GM12878 (cell line): ENCODE results near the gene GNG13.

Experiments
- BMI1 ChIP-seq: fragments of 450-650 bp; IDR thresholded peaks from 2 replicates; pipeline ENCODE4 v1.6.1; 2016; ENCODE audit warnings: mild to moderate bottlenecking, moderate library complexity, borderline replicate concordance
- CTCF ChIP-seq, 3 experiments: IDR thresholded peaks in 2 of 3; conservative IDR thresholded peaks in 1 of 3; 2 replicates each; pipeline ENCODE4 v1.5.1; 2011; ENCODE audit warnings: low read depth in 3 of 3, low read length in 3 of 3, mild to moderate bottlenecking in 3 of 3, control low read depth in 2 of 3, moderate library complexity in 2 of 3, inconsistent platforms in 1 of 3, mixed read lengths in 1 of 3; ENCODE audit not compliant: control insufficient read depth in 2 of 3, insufficient read depth in 1 of 3; ENCODE audit errors: extremely low read depth in 1 of 3
- NR2C2 ChIP-seq: IDR thresholded peaks from 2 replicates; pipeline ENCODE4 v1.6.1; 2011; ENCODE audit warnings: borderline replicate concordance, low read depth; ENCODE audit not compliant: control insufficient read depth, insufficient read length
- POLR2A ChIP-seq: IDR thresholded peaks from 2 replicates; pipeline ENCODE4 v1.6.1; 2011; ENCODE audit warnings: low read depth, mild to moderate bottlenecking, low read length
- SRF ChIP-seq, 2 experiments: IDR thresholded peaks; 2 replicates each; pipeline ENCODE4 v1.6.1; 2011; ENCODE audit warnings: low read depth in 2 of 2, low read length in 2 of 2, mild to moderate bottlenecking in 1 of 2, moderate library complexity in 1 of 2

DNA sequence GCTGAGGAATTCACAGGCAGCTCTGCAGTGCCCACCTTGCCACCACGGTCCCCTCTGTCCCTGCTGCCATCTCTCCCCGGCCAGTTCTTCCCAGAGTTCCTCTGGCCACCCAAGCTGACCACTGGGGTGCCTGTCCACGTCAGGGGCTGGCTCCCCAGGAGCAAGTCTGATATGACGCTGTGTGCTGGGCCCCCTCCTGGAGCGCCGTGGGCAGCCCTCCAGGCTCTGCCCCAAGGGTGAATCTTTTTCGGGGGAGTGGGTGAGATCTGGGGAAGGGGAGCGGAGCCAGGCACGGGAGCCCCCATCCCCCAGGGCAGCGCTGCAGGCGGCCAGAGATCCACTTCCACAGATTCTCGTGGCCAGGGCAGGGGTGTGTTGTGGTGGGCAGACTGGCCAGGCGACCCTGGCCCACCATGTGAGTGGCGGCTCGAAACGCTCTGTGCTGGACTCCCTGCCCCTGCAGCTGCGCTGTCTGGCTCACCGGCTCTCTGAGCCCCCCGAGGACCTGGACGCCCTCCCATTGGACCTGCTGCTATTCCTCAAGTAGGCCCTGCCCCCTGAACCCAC, 36.3 kb downstream of the GNG13 start:
- TF ChIP-seq BMI1 (no peak), NR2C2 (no peak), POLR2A (no peak), CTCF (IDR thresholded peaks at IDR 0.05 in 2 of 3, conservative IDR thresholded peaks at IDR 0.05 in 1 of 3; ENCODE audit: control insufficient read depth in 2 of 3, extremely low read depth in 1 of 3, insufficient read depth in 1 of 3, low read depth in 3 of 3, low read length in 3 of 3) (no peak), SRF (IDR thresholded peaks at IDR 0.05; ENCODE audit: low read depth in 2 of 2, low read length in 2 of 2) (no peak)
